ENCODE results near the gene KRTAP5-5.
"Not testable (repeated sequence)": the region's sequence is repeated elsewhere in the genome, so short reads cannot be mapped to it uniquely, and the experiment has no call there.

KRTAP5-5 gene

GRCh38 chr11:1605923-1606322 lies 23.7 kb upstream of the KRTAP5-5 start:
- in situ Hi-C loops (cut with MboI; ENCODE audit: low sequenced_read_pairs) = not testable (repeated sequence)

GRCh38 chr11:1607156-1607845 lies 22.3 kb upstream of the KRTAP5-5 start:
- in situ Hi-C loops (cut with MboI; ENCODE audit: low sequenced_read_pairs) = not testable (repeated sequence)

GRCh38 chr11:1607901-1608300 lies 21.7 kb upstream of the KRTAP5-5 start:
- in situ Hi-C loops (cut with MboI; ENCODE audit: low sequenced_read_pairs) = not testable (repeated sequence)

GRCh38 chr11:1608363-1608762 lies 21.2 kb upstream of the KRTAP5-5 start, which contains the start of gene KRTAP5-3:
Gene KRTAP5-3, minus strand, starts transcription at chr11:1608463. Its CDS starts 78 bp downstream, at chr11:1608385.
- in situ Hi-C loops (cut with MboI; ENCODE audit: low sequenced_read_pairs) = no loop called here

- in situ Hi-C loops (cut with MboI; ENCODE audit: low sequenced_read_pairs) = no loop called here
Observed at GRCh38 chr11:1618231-1618630, 11.3 kb upstream of the KRTAP5-5 start.

GRCh38 chr11:1619449-1619848 lies 10.1 kb upstream of the KRTAP5-5 start:
- in situ Hi-C loops (cut with MboI; ENCODE audit: low sequenced_read_pairs) = no loop called here

- in situ Hi-C loops (cut with MboI; ENCODE audit: low sequenced_read_pairs) = no loop called here
Observed at GRCh38 chr11:1622086-1622485, 7.5 kb upstream of the KRTAP5-5 start, which contains the start of gene KRTAP5-4. Gene KRTAP5-4, minus strand, starts transcription at chr11:1622138. Its CDS starts 45 bp downstream, at chr11:1622093.

- in situ Hi-C loops (cut with MboI; ENCODE audit: low sequenced_read_pairs) = no loop called here
Observed at GRCh38 chr11:1623716-1624115, 5.9 kb upstream of the KRTAP5-5 start.

GRCh38 chr11:1624621-1625020 lies 5.0 kb upstream of the KRTAP5-5 start:
- in situ Hi-C loops (cut with MboI; ENCODE audit: low sequenced_read_pairs) = no loop called here

GRCh38 chr11:1625541-1625940 lies 4.0 kb upstream of the KRTAP5-5 start:
- in situ Hi-C loops (cut with MboI; ENCODE audit: low sequenced_read_pairs) = no loop called here

- in situ Hi-C loops (cut with MboI; ENCODE audit: low sequenced_read_pairs) = no loop called here
Observed at GRCh38 chr11:1628506-1629325, 859 bp upstream of the KRTAP5-5 start.

GRCh38 chr11:1630271-1630670 lies 696 bp downstream of the KRTAP5-5 start:
- in situ Hi-C loops (cut with MboI; ENCODE audit: low sequenced_read_pairs) = no loop called here

- in situ Hi-C loops (cut with MboI; ENCODE audit: low sequenced_read_pairs) = no loop called here
Observed at GRCh38 chr11:1631066-1631568, 1.5 kb downstream of the KRTAP5-5 start.

GRCh38 chr11:1632053-1632714 lies 2.6 kb downstream of the KRTAP5-5 start:
- in situ Hi-C loops (cut with MboI; ENCODE audit: low sequenced_read_pairs) = no loop called here

GRCh38 chr11:1633864-1634263 lies 4.3 kb downstream of the KRTAP5-5 start:
- in situ Hi-C loops (cut with MboI; ENCODE audit: low sequenced_read_pairs) = no loop called here

- in situ Hi-C loops (cut with MboI; ENCODE audit: low sequenced_read_pairs) = no loop called here
Observed at GRCh38 chr11:1636291-1636950, 6.8 kb downstream of the KRTAP5-5 start.

- in situ Hi-C loops (cut with MboI; ENCODE audit: low sequenced_read_pairs) = no loop called here
Observed at GRCh38 chr11:1637628-1638027, 8.1 kb downstream of the KRTAP5-5 start.

GRCh38 chr11:1638344-1638743 lies 8.8 kb downstream of the KRTAP5-5 start:
- in situ Hi-C loops (cut with MboI; ENCODE audit: low sequenced_read_pairs) = no loop called here

GRCh38 chr11:1639102-1639620 lies 9.6 kb downstream of the KRTAP5-5 start:
- in situ Hi-C loops (cut with MboI; ENCODE audit: low sequenced_read_pairs) = no loop called here

GRCh38 chr11:1639666-1640065 lies 10.1 kb downstream of the KRTAP5-5 start:
- in situ Hi-C loops (cut with MboI; ENCODE audit: low sequenced_read_pairs) = no loop called here
